ENCODE results near the gene SOX5.

Gene SOX5

GRCh38 chr12:23860019-23860418, 89.5 kb downstream of the SOX5 start:
- H3K4me3 ChIP-seq (ENCODE audit: control insufficient read depth, low read depth, low read length), result no peak overlapping the region
- TF ChIP-seq CTCF (conservative IDR thresholded peaks at IDR 0.05; ENCODE audit: control insufficient read depth, insufficient read depth, low read depth, low read length), result no peak
- DNase-seq (ENCODE audit: low read depth), result no peak

- no peak overlapping the region for H3K4me3 ChIP-seq (ENCODE audit: control insufficient read depth, low read depth, low read length)
- DNase-seq (ENCODE audit: low read depth), result no peak
- TF ChIP-seq CTCF (conservative IDR thresholded peaks at IDR 0.05; ENCODE audit: control insufficient read depth, insufficient read depth, low read depth, low read length), result no peak
Measured at GRCh38 chr12:23857178-23857577, 92.3 kb downstream of the SOX5 start.

- DNase-seq (ENCODE audit: low read depth), result no peak
- no peak overlapping the region for H3K4me3 ChIP-seq (ENCODE audit: control insufficient read depth, low read depth, low read length)
- TF ChIP-seq CTCF (conservative IDR thresholded peaks at IDR 0.05; ENCODE audit: control insufficient read depth, insufficient read depth, low read depth, low read length), result no peak
Measured at GRCh38 chr12:23855813-23856212, 93.7 kb downstream of the SOX5 start.

DNA sequence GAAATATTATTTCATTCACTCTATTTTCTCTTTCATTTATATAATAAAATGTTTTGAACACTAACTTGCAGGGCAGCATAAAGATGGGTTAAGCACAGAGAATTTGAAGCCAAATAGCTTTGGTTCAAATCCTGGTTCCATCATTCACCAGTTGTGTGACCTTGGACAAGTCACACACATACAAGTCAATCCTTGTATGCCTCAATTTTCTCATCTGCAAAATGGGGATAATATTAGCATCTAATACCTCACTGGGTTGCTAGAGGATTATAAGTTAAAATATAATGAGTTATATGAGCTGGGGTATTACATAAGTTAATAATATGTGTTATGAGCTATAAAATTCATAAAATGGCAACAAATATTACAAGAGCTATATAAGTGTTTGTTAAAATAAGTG, 94.9 kb downstream of the SOX5 start:
- no peak for DNase-seq (ENCODE audit: low read depth)
- H3K4me3 ChIP-seq (ENCODE audit: control insufficient read depth, low read depth, low read length), result no peak overlapping the region
- TF ChIP-seq CTCF (conservative IDR thresholded peaks at IDR 0.05; ENCODE audit: control insufficient read depth, insufficient read depth, low read depth, low read length), result no peak

- no peak overlapping the region for H3K4me3 ChIP-seq (ENCODE audit: control insufficient read depth, low read depth, low read length)
- no peak for TF ChIP-seq CTCF (conservative IDR thresholded peaks at IDR 0.05; ENCODE audit: control insufficient read depth, insufficient read depth, low read depth, low read length)
- DNase-seq (ENCODE audit: low read depth), result no peak
Measured at GRCh38 chr12:23853640-23854039, 95.8 kb downstream of the SOX5 start.

GRCh38 chr12:23851602-23852001, 97.9 kb downstream of the SOX5 start:
- no peak for DNase-seq (ENCODE audit: low read depth)
- no peak for TF ChIP-seq CTCF (conservative IDR thresholded peaks at IDR 0.05; ENCODE audit: control insufficient read depth, insufficient read depth, low read depth, low read length)
- no peak overlapping the region for H3K4me3 ChIP-seq (ENCODE audit: control insufficient read depth, low read depth, low read length)

DNA sequence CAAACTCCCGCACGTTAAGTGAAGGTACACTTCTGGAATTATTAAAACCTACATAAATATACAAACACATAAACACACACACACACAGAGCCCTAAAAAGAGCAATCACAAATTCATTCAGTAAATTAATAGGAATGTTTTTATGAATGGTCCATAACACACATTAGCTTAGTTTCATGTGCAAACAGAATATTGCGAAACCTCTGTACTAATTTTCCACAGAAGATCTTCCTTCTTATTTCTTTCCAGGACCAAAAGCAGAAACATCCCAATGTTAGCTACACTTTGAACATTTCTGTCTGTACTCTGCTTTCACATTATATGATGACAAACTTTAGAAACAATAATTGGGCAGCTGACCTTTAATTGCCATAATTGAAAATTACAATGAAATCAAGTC, 101.6 kb downstream of the SOX5 start:
- H3K4me3 ChIP-seq (ENCODE audit: control insufficient read depth, low read depth, low read length), result no peak overlapping the region
- no peak for DNase-seq (ENCODE audit: low read depth)
- no peak for TF ChIP-seq CTCF (conservative IDR thresholded peaks at IDR 0.05; ENCODE audit: control insufficient read depth, insufficient read depth, low read depth, low read length)

All from fibroblast of mammary gland (primary cell).